GM12864 (cell line): ENCODE results near the gene RHOJ.

ENCODE experiments used
- DNase-seq: peaks from one replicate; pipeline ENCODE4 v3.0.0-alpha.2; 2011; ENCODE audit warnings: low read depth
- H3K4me3 ChIP-seq: 2 replicates; pipeline ENCODE4 v1.5.1; 2011; ENCODE audit warnings: mild to moderate bottlenecking, low read depth, low read length, control low read depth
- CTCF ChIP-seq: IDR thresholded peaks from 2 replicates; pipeline ENCODE4 v1.5.1; 2011; ENCODE audit warnings: low read depth, mild to moderate bottlenecking, moderate library complexity, low read length, control low read depth, inconsistent platforms; ENCODE audit errors: missing control alignments

The RHOJ gene

GRCh38 chr14:63174760-63175191 is 29.5 kb upstream of the RHOJ start:
- TF ChIP-seq CTCF: peak; percentile 54
- no peak for DNase-seq
- H3K4me3 ChIP-seq: no peak overlapping the region

- no peak for DNase-seq
- no peak overlapping the region for H3K4me3 ChIP-seq
- no peak for TF ChIP-seq CTCF
These were observed 28.7 kb upstream of the RHOJ start for GRCh38 chr14:63175531-63175930.

- DNase-seq: no peak
- H3K4me3 ChIP-seq: no peak overlapping the region
- TF ChIP-seq CTCF: no peak
These were observed 25.3 kb upstream of the RHOJ start for GRCh38 chr14:63178912-63179311.

GRCh38 chr14:63179383-63179782 is 24.9 kb upstream of the RHOJ start:
- DNase-seq: no peak
- H3K4me3 ChIP-seq: no peak overlapping the region
- TF ChIP-seq CTCF: no peak

- no peak for TF ChIP-seq CTCF
- DNase-seq: no peak
- H3K4me3 ChIP-seq: no peak overlapping the region
These were observed 24.2 kb upstream of the RHOJ start for GRCh38 chr14:63180011-63180410.

GRCh38 chr14:63182968-63183367 is 21.3 kb upstream of the RHOJ start:
- TF ChIP-seq CTCF: no peak
- no peak overlapping the region for H3K4me3 ChIP-seq
- no peak for DNase-seq

GRCh38 chr14:63186453-63186852 is 17.8 kb upstream of the RHOJ start:
- no peak overlapping the region for H3K4me3 ChIP-seq
- DNase-seq: no peak
- TF ChIP-seq CTCF: no peak
